DND-41 (cell line): ENCODE results near the gene NUDT1.

Source experiments
- EZH2 ChIP-seq: IDR thresholded peaks from 3 replicates; pipeline ENCODE4 v1.6.1; 2012; ENCODE audit warnings: borderline replicate concordance, low read depth, mild to moderate bottlenecking, moderate library complexity, low read length, inconsistent platforms; ENCODE audit not compliant: severe bottlenecking
- TF ChIP-seq, protein P1 (sequence below): IDR thresholded peaks from 2 replicates; pipeline ENCODE4 v1.5.1; 2012; ENCODE audit warnings: borderline replicate concordance, low read length, moderate library complexity, mild to moderate bottlenecking; ENCODE audit not compliant: poor library complexity, severe bottlenecking; ENCODE audit errors: extremely low read depth

DNA sequence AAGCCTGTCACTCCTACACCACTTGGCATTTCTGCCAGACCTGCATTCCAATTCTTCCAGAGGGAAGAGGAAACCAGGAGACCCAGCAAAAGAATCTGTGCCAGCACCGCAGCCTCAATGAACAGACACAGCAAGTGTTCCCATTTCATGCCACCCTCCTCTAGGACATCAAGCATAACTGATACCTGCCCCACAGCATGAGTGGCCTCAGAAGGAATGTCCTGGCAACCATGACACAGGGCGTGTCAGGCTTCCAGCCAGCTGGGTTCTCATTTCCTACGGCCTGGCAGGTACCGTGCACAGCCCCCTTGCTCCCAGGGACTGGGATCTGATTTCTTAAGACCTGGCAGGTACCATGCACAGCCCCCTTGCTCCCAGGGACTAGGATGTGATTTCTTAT lies 17.1 kb upstream of the NUDT1 start:
- TF ChIP-seq, protein P1, sequence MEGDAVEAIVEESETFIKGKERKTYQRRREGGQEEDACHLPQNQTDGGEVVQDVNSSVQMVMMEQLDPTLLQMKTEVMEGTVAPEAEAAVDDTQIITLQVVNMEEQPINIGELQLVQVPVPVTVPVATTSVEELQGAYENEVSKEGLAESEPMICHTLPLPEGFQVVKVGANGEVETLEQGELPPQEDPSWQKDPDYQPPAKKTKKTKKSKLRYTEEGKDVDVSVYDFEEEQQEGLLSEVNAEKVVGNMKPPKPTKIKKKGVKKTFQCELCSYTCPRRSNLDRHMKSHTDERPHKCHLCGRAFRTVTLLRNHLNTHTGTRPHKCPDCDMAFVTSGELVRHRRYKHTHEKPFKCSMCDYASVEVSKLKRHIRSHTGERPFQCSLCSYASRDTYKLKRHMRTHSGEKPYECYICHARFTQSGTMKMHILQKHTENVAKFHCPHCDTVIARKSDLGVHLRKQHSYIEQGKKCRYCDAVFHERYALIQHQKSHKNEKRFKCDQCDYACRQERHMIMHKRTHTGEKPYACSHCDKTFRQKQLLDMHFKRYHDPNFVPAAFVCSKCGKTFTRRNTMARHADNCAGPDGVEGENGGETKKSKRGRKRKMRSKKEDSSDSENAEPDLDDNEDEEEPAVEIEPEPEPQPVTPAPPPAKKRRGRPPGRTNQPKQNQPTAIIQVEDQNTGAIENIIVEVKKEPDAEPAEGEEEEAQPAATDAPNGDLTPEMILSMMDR: no peak
- TF ChIP-seq EZH2: no peak
